ENCODE data around the gene ABTB2. TPM values are rescaled to one million over a fixed set of nuclear protein-coding genes. Genes with fewer than 3 reads are reported as not detected.

The ABTB2 gene
- total and polyA plus RNA-seq, 2 of the 8 experiments (the other 6 are each of a cell fraction or from before 2014, with no cell fraction given) = 7.7 to 10.2 TPM

GRCh38 chr11:34168642-34169420, 189.0 kb downstream of the ABTB2 start (continued):
- TF ChIP-seq CTCF (IDR thresholded peaks at IDR 0.05; ENCODE audit: control extremely low read depth in 1 of 3, insufficient read depth in 1 of 3, low read depth in 1 of 3, low read length in 3 of 3) = no peak
- no peak for TF ChIP-seq GABPA (IDR thresholded peaks at IDR 0.05; ENCODE audit: borderline replicate concordance, insufficient read depth, low read length)
